GM23338 (cell line): ENCODE measurements around the gene TYK2.

Experiments
- CTCF ChIP-seq, 2 experiments: fragments of 200-600 bp in 1 of 2; sonication (generic) in 1 of 2; conservative IDR thresholded peaks; 2 replicates each; pipeline versions ENCODE4 v1.5.1 to v1.6.1; 2016 to 2017; ENCODE audit warnings: antibody characterized with exemption in 2 of 2, low read depth in 2 of 2, mild to moderate bottlenecking in 2 of 2, moderate library complexity in 1 of 2
- EZH2 ChIP-seq: fragments of 200-600 bp; sonication (generic); IDR thresholded peaks from one replicate; pipeline ENCODE4 v1.8.0; 2017; ENCODE audit warnings: antibody characterized with exemption, mild to moderate bottlenecking, low read depth; ENCODE audit not compliant: unreplicated experiment
- EZH2phosphoT487 ChIP-seq: fragments of 200-600 bp; sonication (generic); IDR thresholded peaks from one replicate; pipeline ENCODE4 v1.8.1; 2018; ENCODE audit warnings: antibody characterized with exemption; ENCODE audit not compliant: unreplicated experiment

DNA sequence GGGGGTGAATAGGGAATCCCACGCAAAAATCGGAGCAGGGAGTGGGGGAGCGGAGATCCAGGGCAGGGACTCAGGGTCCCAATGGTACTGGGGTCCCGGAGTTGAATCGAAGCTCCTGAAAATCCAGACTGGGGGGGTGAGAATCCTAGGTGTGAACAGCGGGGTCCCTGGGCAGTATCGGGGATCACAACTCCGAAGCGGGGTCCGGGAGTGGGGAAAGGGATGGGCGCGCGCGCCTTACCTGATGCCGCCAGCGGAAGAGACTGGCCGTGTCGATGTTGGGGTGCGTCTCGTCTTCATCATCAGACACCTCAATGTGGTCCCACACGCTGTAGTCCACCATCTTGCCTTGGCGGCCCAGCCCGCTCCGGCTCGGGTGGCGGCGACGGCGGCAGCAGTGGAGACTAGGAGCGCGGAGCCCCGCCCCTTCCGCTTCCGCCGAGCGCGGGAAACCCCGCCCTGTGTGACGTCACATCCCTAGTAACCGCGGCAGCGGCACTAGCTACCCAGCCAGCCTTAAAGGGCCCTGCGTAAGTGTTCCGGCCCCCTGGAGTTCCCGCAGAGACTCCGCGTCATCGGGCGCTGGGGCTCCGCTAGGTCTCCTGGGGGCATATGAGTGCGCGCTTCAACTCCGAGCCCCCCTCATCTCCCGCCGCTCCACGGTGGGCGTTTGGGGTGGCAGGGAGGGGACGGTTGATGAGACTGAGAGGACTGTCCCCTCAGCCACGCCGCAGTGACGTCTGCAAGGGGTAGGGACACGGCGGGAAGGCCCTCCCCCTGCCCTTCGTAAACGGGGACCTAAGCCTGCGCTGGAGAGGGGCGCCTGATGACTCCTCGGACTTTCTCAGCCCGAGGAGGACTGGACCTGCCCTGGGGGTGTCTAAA is 23.0 kb upstream of the TYK2 start, which contains the start of gene CDC37:
- TF ChIP-seq CTCF (conservative IDR thresholded peaks at IDR 0.05; ENCODE audit: low read depth in 2 of 2) (no peak), EZH2phosphoT487 (no peak), EZH2 (no peak)
